GM18520 (cell line): ENCODE measurements around the gene FAM72D.
"Not testable (repeated sequence)": the region's sequence is repeated elsewhere in the genome, so short reads cannot be mapped to it uniquely, and the experiment has no call there.

Experiments used
- ATAC-seq: cut with Tn5 transposase; IDR thresholded peaks from one replicate; pipeline ENCODE4 v1.9.1; 2021; ENCODE audit not compliant: unreplicated experiment

FAM72D gene

DNA sequence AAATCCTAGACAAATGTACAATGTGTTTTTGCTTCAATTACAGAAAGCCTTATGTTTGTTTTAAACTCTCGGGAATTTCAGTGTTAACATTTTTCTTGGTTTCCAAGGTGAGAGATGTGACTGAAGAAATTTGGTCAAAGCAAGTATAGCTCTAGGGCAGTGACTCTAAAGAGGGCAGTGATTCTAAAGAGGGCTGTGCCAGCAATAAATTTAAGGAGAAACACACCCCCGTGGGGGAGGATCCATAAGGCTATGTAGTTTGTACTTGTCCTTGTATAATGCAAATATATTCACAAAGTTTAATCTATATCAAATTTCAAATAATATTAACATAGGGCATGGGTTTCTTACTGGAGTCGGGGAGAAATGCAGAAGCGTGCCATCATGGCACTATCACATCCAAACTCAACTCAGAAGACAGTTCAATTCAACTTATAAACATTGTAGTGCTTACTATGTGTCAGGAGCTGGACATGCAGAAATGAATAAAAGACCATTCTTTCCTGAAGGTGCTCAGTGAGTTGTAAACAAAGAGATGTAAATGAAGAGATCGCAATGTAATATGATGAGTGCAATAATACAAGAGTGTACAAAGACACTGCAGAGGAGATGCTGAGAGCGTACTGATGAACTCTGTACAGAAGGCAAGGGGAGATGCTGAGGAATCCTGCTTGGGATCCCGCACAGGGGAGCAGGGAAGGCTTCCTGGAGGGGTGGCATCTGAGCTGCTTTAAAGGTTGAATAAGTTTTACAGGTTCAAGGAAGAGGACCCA lies 13.1 kb upstream of the FAM72D start:
- ATAC-seq = not testable (repeated sequence)

DNA sequence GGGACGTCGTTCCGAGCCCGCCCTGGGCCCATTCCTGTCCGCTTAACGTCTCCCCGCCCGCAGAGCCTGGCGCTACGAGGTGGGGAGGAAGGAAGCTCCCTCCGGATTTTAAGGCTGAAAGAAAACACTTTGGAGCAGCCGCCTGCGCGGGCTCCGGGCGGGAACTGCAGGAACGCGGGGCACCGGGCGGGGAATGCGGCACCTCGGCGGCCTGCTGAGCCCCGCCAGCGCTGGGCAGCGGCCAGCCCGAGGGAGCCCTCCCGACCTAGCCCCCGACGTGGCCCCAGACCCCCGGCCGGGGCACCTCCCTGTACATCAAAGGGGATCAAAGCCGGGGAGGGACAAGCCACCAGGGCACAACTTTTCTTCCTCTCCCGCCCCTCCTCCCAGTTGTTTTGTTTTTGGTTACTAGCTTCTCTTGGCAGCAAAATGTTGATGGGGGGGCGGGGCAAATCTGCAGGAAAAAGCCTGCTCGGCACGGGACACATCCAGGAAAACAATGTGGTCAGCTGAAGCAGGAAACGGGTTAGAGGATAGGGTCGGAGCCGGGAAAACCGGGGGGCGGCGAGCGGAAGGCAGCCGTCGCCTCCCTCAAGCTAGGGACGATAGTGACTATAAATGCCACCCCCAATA lies 2.1 kb upstream of the FAM72D start:
- not testable (repeated sequence) for ATAC-seq

DNA sequence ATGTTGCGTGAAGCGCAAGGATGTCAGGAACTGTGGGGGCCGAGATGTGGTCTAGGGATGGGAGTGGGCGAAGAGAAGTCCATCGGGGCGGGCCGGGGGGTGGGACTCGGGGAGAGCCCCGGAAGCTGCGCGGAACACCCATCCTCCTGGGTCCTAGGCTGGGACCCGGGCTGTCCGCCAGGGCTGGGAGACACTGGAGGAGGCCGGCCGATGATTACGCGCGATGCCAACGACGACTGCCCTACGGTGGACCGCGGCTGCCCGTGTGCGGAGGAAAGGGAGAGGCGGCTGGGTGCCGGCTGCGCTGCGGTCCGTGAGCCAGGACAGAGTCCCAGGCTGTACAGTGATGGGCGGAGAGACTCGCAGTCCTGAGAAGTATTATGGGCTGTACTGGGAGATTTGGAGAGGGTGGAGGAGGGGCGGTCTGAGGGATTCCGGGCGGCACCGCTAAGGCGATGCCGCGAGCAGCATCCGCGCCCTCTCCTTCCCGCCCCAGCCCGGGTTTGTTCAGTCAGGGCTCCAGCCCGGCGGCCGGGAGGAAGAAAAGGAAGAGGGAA lies 1.0 kb upstream of the FAM72D start:
- ATAC-seq = peak; percentile 0

DNA sequence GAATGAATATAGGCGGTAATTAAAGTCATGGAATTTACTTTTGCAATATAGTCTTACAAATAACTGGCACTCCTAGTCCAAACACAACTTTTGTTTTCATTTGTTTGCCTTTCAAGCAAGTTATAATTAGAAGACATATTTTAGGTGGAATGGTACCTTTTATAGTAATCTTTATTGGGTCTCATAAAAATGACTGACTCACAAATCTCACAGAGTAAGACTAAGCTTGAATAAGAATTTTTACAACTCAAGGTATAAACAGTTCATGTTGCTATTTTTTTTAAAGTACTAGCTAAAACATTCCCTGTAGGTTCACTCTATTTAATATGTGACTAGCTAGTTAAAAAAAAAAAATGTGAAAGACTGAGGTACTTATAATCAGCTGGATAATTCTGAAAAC lies 6.0 kb downstream of the FAM72D start:
- not testable (repeated sequence) for ATAC-seq

DNA sequence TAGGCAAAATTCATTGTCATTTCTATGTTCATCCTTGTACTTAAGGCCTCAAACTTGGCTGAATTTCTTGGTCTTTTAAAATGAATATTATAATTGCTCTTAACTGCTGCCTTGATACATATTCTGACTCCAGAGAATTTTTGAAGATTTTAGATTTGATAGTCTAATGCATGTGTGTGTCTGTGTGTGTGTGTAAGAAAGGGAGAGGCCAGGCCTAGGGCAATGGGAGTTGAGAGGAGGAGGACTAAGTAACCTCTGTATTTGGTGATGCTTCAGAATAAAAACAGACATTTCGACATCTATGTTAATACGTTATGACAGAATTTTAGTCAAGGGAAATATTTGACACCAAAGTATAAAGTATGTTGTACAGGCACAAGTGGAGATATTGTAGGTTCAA lies 7.5 kb downstream of the FAM72D start:
- ATAC-seq = not testable (repeated sequence)

DNA sequence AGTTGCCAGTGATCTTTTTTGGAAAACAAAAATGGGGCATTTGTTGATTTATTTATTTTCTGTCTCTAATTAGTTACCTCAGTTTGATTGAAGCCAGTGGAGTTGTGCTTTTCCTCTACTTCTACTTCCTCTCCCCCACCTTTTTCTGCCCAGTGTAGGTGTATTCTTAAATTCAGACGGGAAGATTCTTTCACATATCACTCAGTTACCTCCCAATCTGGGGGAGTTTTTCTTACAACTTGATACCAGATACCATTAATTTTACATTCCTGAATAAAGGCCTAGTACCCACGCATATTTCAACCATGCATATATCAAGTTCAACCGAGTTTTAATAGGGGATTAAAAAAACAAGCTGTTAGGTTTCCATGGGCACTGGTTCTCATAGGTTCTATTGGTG lies 15.9 kb downstream of the FAM72D start:
- ATAC-seq = not testable (repeated sequence)

DNA sequence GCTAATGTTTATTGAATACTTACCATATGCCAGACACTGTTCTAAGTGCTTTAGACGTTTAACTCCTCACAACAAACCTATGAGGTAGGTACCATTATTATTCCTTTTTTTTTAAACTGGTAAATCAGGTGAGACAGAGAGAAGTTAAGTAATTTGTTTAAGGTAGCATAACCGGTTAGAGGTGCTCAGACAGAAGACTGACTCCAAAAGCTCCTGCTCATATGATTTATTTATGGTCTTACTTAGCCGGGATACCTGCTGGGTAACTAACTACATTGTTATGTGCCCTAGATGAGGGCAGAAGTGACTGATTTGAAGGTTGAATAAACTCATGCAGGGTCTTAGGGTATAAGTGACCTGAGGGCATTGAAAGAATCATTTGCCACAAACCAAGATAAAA lies 16.9 kb downstream of the FAM72D start:
- not testable (repeated sequence) for ATAC-seq

DNA sequence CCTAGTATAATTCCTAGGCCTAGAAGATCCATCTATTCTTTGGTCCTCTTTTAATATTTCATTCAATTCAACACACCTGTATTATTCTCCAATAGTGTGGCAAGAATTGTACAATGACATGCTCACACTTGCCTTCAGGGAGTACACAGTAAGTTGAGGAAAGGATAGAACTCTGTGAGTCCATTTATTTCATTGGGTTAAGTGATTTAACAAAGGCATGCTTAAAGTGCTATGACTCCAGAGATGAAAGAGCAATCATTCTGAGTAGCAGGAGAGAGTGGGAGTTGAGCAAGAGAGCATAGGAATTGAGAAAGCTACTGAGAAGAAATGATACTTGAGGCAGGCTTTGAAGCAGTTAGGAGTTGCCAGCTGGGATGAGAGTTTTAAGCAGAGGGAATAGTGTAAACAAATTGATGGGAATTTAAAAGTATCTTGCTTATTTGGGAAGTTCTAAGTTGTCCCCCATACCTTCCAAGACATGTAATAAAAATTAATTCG lies 18.8 kb downstream of the FAM72D start:
- not testable (repeated sequence) for ATAC-seq

DNA sequence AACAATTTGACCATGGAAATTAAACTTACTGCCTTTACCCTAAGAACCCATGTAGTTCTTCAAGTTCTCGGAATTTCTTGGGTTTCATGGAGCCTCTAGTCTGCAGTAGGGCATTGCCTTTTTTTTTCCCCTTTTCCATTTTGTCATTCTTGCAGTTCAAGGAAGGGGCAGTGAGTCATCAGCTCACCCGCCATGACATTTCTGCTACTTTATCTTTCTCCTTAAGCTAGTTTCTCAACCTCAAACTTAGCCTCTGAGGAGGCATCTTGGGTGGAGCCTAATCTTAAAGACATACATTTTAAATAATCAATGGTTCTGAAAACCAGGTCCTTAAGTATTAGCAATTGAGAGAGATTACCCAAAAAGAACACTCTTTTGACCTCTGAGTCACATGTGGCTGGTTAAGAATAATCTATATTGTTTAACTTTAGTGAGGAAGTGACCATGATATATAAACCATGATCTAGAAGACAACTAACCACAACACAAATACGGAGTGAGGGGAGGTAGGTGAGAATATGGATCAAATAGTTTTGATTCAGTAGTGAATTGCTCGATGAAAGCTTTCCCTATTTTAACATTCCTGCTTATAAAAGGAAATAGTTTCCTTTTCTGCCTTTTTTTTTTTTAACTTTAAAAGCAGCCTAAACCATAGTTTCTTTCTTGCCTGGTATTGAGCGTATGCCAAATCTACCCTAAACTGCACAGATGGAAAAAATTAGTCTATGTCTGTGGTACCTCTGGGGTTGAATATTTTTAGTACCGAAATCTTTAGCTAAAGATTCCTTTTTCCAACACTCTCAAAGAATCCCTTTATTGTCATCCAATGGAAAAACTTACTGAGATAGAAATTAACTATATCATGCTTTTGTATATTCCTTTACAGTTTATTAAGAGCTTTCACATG lies 20.1 kb downstream of the FAM72D start:
- ATAC-seq = not testable (repeated sequence)

DNA sequence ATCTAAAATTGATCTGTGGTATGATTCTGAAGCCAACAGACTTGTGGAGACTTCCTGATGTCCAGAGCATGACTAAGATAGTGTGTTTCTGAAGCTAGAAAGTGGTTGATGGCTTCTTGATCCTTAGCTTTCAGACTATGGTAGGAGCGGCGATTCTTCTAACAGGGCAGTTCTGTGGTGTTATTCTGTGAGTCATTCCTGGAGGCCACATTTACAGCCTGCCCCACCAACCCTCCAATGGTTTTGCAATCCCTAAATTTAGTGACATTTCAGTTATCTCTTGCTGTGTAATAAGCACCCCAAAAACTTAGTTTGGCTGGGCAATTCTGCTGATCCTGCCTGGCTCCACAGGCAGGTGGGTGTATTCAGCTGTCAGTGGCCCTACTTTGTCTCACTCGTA lies 24.1 kb downstream of the FAM72D start:
- ATAC-seq = not testable (repeated sequence)

DNA sequence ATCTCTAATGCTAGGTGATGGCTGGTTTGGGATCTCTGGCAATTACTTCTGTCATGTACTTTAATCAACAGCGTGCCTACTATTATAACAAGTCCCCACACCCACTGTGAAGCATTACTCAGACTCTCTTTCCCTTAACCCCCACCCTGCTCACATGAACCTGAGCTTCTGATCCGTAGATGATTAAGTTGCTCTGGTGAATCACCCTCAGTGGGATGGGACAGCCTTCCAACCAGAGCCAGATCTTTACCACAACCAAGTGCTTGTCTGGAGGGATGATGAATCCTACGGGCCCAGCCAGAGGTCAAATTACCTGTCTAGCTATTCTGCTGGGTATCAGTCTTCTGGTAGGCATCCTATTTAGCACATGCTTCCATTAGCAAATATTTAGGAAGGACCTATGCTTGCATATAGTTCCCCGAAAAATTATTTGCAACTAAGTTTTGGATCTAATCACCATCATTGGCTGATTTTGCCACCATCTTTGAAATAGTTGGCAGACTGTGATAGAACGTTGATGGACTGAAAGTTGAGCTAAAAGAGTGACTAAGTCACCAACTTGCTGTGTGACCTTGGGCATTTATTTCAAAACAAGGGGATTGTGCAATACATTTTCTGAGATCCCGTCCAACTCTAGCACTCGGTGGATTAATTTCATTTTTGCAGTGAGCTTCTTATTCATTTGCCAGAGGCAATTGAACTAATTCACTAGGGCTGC lies 26.7 kb downstream of the FAM72D start:
- not testable (repeated sequence) for ATAC-seq

DNA sequence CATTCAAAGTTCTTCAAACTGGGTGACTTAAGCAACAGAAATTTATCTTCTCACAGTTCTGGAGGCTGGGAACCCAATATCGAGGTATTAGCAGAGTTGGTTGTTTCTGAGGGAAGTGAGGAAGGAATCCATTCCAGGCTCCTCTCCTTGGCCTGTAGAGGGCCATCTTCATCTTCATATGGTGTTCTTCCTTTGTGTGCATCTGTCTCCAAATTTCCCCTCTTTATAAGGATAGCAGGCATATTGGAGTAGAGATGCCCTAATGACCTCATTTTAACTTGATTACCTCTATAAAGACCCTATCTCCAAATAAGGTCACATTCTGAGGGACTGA lies 27.3 kb downstream of the FAM72D start:
- ATAC-seq = not testable (repeated sequence)

DNA sequence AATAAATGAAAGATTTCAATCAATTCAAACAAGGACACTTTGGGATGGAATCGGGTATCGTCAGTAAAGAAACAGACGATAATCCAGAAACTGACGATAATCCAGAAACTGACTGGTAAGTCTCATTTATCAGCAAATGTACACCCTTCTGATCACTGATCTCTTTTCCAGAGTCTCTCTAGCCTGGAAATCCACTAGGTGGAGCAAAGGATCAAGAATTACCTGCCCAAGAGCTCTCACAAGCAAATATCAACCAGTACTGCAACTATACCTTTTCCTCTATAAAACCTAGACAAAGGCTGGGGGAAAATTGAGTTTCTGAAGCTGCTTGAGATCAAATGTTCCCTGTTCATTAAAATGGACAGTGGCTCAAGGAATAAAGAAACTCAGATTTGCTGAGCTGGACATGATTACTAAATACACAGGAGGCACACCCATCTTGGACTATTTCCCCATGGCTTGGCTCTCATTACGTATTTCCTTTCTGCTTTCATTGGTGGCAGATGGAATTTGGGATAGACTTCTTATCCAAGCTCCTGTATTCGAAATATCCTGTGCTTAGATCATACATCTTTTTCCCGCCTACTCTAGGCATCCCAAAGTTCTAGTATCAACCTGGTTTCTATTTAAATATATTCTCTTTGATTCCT lies 28.3 kb downstream of the FAM72D start:
- ATAC-seq = not testable (repeated sequence)

DNA sequence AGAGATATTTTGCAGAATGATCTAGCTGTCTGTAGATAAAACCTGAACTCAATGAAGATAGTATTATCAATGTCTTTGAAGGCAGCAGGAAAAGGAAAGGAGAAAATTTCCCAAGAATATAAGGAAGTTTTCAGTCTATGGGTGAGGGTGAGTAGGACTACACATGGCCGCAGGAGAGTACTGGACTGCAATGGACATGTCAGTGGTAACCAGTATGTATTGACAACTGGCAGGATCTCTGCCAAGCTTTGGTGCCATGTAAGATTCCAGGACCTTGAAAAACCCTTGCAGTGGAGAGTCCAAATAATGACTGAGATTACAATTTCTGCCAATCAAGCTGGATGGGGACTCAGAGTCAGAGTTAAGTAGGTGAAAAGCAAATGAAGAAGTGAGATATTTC lies 29.3 kb downstream of the FAM72D start:
- not testable (repeated sequence) for ATAC-seq

DNA sequence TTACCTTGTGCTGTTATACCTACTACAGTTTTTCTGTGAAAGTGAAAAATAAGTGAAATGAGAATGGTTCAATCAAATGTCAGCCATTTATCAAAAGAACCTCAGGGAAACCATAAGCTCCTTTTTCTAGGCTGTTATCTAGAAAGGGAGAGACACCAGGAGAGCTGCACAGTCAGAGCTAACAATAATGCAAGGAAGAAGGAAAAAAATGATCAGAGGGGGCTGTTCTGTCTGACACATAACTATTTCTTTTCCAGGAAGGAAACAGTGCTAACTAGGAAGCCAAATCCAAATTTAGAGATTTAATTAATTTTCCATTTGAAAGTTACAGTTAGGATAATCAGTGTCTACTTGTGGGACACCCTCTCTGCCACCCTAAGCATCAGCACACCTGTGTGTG lies 31.4 kb downstream of the FAM72D start:
- ATAC-seq = not testable (repeated sequence)

DNA sequence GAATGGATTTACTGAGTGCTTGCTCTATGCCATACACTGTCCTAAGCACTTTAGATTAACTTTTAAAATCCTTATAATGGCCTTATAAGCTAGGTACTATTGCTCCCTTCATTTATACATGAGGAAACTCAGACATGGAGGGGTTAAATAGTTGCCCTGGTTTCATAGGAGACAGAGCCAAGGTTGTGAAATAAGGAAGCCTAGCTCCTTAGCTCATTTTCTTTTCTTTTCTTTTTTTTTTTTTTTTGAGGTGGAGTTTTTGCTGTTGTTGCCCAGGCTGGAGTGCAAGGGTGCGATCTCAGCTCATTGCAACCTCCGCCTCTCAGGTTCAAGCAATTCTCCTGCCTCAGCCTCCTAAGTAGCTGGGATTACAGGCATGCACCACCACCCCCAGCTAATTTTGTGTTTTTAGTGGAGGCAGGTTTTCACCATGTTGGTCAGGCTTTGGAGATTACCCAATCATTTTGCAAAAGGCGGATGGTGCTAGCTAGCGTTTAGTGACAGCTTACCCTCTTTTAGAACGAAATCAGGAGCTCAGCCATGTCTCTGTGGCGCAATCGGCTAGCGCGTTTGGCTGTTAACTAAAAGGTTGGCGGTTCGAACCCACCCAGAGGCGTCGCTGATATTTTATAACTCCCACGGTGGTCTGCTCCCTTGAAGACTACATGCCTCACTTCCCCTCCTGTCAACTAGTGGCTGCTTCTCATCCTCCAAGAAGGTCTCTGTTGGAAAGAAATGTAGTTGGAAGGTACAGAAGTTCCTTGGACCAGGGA lies 33.1 kb downstream of the FAM72D start:
- not testable (repeated sequence) for ATAC-seq

DNA sequence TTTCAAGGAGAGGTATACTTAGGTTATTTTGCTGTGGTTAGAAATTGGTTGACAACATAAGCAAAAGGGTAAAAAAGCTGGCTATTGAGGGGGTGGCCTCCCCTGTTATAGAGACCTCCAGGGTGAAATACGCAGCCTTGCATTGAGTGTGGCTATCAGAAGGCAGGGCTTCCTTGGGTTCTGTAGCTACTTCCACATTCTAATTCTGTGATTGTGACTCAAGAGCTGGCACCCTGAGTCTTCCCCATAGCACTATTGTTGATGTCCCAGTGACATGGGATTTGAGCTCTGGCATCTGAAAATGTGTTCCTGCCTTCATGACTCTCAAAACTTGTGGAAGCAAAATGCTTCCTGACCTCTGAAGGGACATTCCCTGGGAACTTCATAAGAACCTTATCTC lies 38.7 kb downstream of the FAM72D start:
- not testable (repeated sequence) for ATAC-seq

DNA sequence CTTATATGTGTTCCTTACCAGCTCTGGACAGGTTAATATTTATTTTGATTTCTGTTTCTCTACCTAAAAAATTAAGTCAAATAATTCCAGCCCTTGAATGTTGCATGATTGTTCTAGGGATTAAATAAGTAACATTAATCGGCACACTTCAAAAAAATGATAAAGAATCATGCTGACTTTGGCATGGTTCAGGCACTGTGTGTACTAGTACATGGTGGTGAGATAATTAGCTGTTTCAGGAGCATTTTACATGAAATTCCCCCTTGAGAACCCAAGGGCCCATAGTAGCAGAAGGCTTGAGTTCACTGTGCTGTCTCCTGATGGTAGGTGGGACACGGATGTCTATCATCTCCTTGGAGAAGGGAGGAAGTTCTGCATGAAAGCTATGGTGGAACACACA lies 44.8 kb downstream of the FAM72D start:
- not testable (repeated sequence) for ATAC-seq

DNA sequence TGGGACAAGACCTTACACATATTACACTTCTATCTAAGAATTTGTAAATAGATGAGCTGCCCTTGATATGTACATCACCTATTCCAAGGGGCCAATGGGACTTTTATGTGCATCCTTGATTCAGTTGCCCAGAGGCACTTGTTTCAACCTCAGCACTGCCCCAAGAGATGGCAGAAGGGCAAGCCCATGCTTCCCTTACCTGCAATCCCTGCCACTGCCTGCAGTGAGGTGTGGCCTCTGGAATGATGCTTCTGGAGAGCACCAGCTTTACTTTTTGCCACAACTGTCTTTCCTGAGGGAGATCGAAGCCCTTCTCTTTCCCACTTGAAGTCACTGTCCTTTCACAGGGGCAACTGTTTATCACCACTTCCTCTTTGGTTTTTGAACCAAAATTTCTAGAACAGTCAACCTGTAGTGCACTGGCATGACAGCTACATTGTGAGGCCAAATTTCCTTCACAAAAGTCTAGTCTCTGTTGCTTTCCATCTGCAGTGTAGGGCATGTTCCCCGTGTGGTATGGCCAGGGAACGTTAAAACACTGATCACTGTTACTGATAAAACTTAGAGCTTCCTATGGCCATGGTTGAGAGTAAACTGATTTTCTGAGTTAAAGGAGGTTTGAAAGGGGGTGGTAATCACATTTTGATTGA lies 48.6 kb downstream of the FAM72D start:
- not testable (repeated sequence) for ATAC-seq
